A673 (cell line): Measurements from ENCODE around the gene PRKAR1A.

ENCODE experiments used
- CTCF ChIP-seq: fragments of 300-800, 200-600 bp; sonication (generic); conservative IDR thresholded peaks from 2 replicates; pipeline ENCODE4 v1.5.1; 2017; ENCODE audit warnings: low read depth, mild to moderate bottlenecking, antibody characterized with exemption, low read length, moderate library complexity, mixed read lengths
- EZH2 ChIP-seq: fragments of 200-600 bp; sonication (generic); IDR thresholded peaks from 2 replicates; pipeline ENCODE4 v1.6.1; 2017; ENCODE audit warnings: borderline replicate concordance, low read depth, mild to moderate bottlenecking, mixed read lengths, antibody characterized with exemption, low read length; ENCODE audit not compliant: poor library complexity, severe bottlenecking

- TF ChIP-seq CTCF (no peak), EZH2 (no peak)
These were observed 54.8 kb downstream of the PRKAR1A start for GRCh38 chr17:68567035-68567434.
